SW480 (cell line): ENCODE measurements around the gene KRT72.

Source experiments
- DNase-seq: peaks from one replicate; pipeline ENCODE4 v3.0.0-alpha.2; 2016; ENCODE audit warnings: low spot score

KRT72 gene

DNA sequence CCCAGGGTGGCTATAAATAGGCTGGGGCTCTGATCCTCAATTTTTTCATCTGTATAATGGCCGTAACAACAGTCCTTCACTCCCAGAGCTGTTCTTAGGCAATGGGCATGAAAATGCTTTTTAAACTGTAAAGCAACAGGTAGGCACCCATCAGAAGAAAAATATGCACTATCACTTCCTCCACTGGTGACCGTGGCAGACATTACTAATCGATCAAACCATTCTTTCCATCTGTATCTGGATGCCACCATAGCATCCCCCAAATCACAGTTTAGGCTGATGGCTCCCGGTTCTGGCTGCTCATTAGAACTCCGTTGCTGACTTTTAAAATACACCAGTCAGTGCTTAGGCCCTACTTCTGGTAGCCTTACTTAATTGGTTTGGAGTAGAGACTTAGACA is 59.6 kb downstream of the KRT72 start:
- no peak for DNase-seq

GRCh38 chr12:52540531-52540930 is 60.7 kb downstream of the KRT72 start:
- DNase-seq = no peak

GRCh38 chr12:52539821-52540173 is 61.5 kb downstream of the KRT72 start:
- DNase-seq = peak; percentile 36

- DNase-seq = peak; percentile 55
These were observed 62.0 kb downstream of the KRT72 start for GRCh38 chr12:52539083-52539820.

DNA sequence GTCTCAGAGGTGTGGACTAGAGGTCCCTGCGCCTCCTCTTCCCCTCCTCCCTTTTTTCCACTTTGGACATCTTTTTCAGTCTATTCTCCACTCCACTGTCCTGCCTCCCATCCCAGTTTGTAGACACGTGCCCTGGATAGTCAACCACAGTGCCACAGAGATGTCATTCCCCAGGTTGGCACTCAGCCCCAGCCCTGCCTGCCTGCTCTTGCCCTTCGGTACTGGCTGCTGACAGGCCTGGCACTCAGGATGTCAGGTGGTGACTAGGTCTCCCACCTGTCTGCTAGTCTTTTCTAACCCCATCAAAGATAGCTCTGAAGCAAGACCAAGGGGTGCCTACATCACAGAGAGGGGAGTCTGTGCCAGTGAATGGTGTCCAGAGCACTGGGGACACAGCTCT is 64.2 kb downstream of the KRT72 start:
- DNase-seq = no peak
